ENCODE measurements around the gene GLTP.

DNA sequence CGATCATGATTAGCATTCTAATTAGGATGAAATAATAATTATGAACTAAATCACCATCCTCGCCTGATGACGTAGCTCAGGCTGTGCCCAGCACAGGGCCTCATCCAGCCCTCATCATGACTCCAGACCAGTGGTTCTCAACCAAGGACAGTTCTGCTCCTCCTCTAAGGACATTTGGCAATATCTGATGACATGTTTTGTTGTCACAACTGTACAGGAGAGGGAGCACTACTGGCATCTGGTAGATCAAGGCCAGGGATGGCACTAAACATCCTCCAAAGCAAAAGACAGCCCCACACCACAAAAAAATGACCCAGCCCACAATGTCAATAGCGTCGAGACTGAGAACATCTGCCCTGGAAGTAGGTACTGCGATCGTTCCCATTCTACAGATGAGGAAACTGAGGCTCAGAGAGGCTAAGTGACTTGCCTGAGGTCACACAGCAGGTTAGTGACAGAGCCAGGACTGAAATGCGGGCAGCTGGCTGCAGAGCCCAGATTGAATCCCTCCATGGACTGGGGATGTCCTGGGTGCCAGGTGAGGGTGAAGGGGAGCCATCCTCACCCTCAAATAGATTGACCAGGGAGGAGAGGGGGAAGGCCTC, 62.6 kb downstream of the GLTP start:
- TF ChIP-seq, protein P1, sequence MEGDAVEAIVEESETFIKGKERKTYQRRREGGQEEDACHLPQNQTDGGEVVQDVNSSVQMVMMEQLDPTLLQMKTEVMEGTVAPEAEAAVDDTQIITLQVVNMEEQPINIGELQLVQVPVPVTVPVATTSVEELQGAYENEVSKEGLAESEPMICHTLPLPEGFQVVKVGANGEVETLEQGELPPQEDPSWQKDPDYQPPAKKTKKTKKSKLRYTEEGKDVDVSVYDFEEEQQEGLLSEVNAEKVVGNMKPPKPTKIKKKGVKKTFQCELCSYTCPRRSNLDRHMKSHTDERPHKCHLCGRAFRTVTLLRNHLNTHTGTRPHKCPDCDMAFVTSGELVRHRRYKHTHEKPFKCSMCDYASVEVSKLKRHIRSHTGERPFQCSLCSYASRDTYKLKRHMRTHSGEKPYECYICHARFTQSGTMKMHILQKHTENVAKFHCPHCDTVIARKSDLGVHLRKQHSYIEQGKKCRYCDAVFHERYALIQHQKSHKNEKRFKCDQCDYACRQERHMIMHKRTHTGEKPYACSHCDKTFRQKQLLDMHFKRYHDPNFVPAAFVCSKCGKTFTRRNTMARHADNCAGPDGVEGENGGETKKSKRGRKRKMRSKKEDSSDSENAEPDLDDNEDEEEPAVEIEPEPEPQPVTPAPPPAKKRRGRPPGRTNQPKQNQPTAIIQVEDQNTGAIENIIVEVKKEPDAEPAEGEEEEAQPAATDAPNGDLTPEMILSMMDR (conservative IDR thresholded peaks at IDR 0.05 in 1 of 2, IDR thresholded peaks at IDR 0.05 in 1 of 2; ENCODE audit: low read depth in 1 of 2, low read length in 2 of 2) = no peak
- TF ChIP-seq EZH2 (IDR thresholded peaks at IDR 0.05; ENCODE audit: low read length, missing control alignments) = no peak
